ENCODE measurements around the gene MAEL. TPM values are rescaled to one million over a fixed set of nuclear protein-coding genes. Genes with fewer than 3 reads are reported as not detected.

MAEL gene
- total RNA-seq, 4 donors from 2014 or later, result not detected

DNA sequence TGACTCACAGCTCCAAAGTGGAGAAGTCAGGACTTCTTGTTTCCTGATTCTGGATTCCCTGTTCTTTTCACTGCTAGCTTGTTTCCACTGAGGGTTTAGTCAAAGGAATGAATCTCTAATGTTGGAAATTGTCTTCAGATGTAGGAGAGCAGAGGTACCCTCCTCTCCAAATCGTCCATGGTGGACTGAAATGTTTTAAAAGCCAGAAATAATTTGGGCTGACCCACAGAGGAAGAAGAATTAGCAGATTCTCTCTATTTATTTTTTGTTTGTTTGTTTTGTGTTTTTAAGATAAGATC, 70.7 kb downstream of the MAEL start:
- intact Hi-C loops (cut with DNase I; ENCODE audit: low total_unique reads) (loop anchor here (1.0 to 2.0 kb wide), 4 partner anchors 84 to 273 kb away; partner anchors contain the start of gene ILDR2), in situ Hi-C loops (cut with MboI; ENCODE audit: low sequenced_read_pairs in 4 of 4) (loop anchor here (10.0 to 25.0 kb wide), 7 partner anchors 65 to 628 kb away; no protein-coding TSS in a partner anchor)
- no peaks in the 10 kb centered on the region for H3K9me3 ChIP-seq
- TF ChIP-seq CTCF (IDR thresholded peaks at IDR 0.05 in 4 of 5, conservative IDR thresholded peaks at IDR 0.05 in 1 of 5) (no peak), POLR2A (IDR thresholded peaks at IDR 0.05) (no peak)
- no peak for DNase-seq
- no peak overlapping the region for H3K4me3 ChIP-seq
- no peak for ATAC-seq
- peaks cover 3 to 7% of the 10 kb centered on the region in 2 donors for H3K4me1 ChIP-seq
- no peaks in the 10 kb centered on the region for H3K36me3 ChIP-seq
- H3K27me3 ChIP-seq, result no peaks in the 10 kb centered on the region
- no peak overlapping the region for H3K27ac ChIP-seq

GRCh38 chr1:167060141-167061072, 71.3 kb downstream of the MAEL start:
- in situ Hi-C loops (cut with MboI; ENCODE audit: low sequenced_read_pairs in 4 of 4), result loop anchor here (10.0 to 25.0 kb wide), 6 partner anchors 64 to 627 kb away; no protein-coding TSS in a partner anchor
- TF ChIP-seq POLR2A (IDR thresholded peaks at IDR 0.05), result no peak
- TF ChIP-seq CTCF (IDR thresholded peaks at IDR 0.05 in 4 of 5, conservative IDR thresholded peaks at IDR 0.05 in 1 of 5), result no peak
- H3K27me3 ChIP-seq, result no peaks in the 10 kb centered on the region
- peaks cover 3 to 7% of the 10 kb centered on the region in 2 donors for H3K4me1 ChIP-seq
- no peaks in the 10 kb centered on the region for H3K36me3 ChIP-seq
- ATAC-seq (no peak), DNase-seq (no peak)
- H3K27ac ChIP-seq, result no peak overlapping the region
- no peaks in the 10 kb centered on the region for H3K9me3 ChIP-seq
- H3K4me3 ChIP-seq, result no peak overlapping the region
- intact Hi-C loops (cut with DNase I; ENCODE audit: low total_unique reads), result no loop called here

- peaks cover 3 to 7% of the 10 kb centered on the region in 2 donors for H3K4me1 ChIP-seq
- H3K27ac ChIP-seq, result no peak overlapping the region
- DNase-seq (no peak), ATAC-seq (no peak)
- no peak for TF ChIP-seq CTCF (IDR thresholded peaks at IDR 0.05 in 4 of 5, conservative IDR thresholded peaks at IDR 0.05 in 1 of 5)
- TF ChIP-seq POLR2A (IDR thresholded peaks at IDR 0.05), result no peak
- intact Hi-C loops (cut with DNase I; ENCODE audit: low total_unique reads), result no loop called here
- no peaks in the 10 kb centered on the region for H3K36me3 ChIP-seq
- H3K9me3 ChIP-seq, result no peaks in the 10 kb centered on the region
- no peaks in the 10 kb centered on the region for H3K27me3 ChIP-seq
- H3K4me3 ChIP-seq, result no peak overlapping the region
- in situ Hi-C loops (cut with MboI; ENCODE audit: low sequenced_read_pairs in 4 of 4), result loop anchor here (10.0 to 25.0 kb wide), 6 partner anchors 64 to 626 kb away; no protein-coding TSS in a partner anchor
Observed at GRCh38 chr1:167061073-167061464, 72.0 kb downstream of the MAEL start.

- Histone ChIP-seq H3K36me3 (no peaks in the 10 kb centered on the region), H3K27me3 (no peaks in the 10 kb centered on the region), H3K9me3 (no peaks in the 10 kb centered on the region), H3K4me3 (no peak overlapping the region), H3K27ac (no peak overlapping the region), H3K4me1 (peaks cover 0 to 5% of the 10 kb centered on the region in 2 donors)
- ATAC-seq, result no peak
- DNase-seq, result no peak
- in situ Hi-C loops (cut with MboI; ENCODE audit: low sequenced_read_pairs in 4 of 4), result loop anchor here (5.0 to 25.0 kb wide), 9 partner anchors 60 to 623 kb away; no protein-coding TSS in a partner anchor
- intact Hi-C loops (cut with DNase I; ENCODE audit: low total_unique reads), result loop anchor here (5.0 kb wide), 1 partner anchor 468 kb away; no protein-coding TSS in a partner anchor
- TF ChIP-seq POLR2A (IDR thresholded peaks at IDR 0.05) (no peak), CTCF (IDR thresholded peaks at IDR 0.05 in 4 of 5, conservative IDR thresholded peaks at IDR 0.05 in 1 of 5) (no peak)
Observed at GRCh38 chr1:167064621-167065020, 75.5 kb downstream of the MAEL start.

Measured in gastrocnemius medialis (tissue), 4 donors.